H9 (cell line): ENCODE data around the gene APC. TPM values are rescaled to one million over a fixed set of nuclear protein-coding genes. Genes with fewer than 3 reads are reported as not detected.

ENCODE experiments used
- DNase-seq: peaks from one replicate; pipeline ENCODE4 v3.0.0-alpha.2; 2017
- H2AFZ ChIP-seq: one replicate; pipeline ENCODE4 v1.6.1; 2013; ENCODE audit warnings: mild to moderate bottlenecking, low read length, control low read depth, moderate library complexity
- H2AK5ac ChIP-seq: 2 replicates; pipeline ENCODE4 v1.6.1; 2013; ENCODE audit warnings: low read length, control low read depth, mixed read lengths; ENCODE audit not compliant: insufficient read length
- H2BK120ac ChIP-seq: one replicate; pipeline ENCODE4 v1.6.1; 2013; ENCODE audit warnings: low read depth, mild to moderate bottlenecking, low read length, control low read depth, inconsistent platforms; ENCODE audit not compliant: poor library complexity, severe bottlenecking
- H2BK12ac ChIP-seq: 2 replicates; pipeline ENCODE4 v1.6.1; 2013; ENCODE audit warnings: low read length, control low read depth, mixed read lengths, low read depth; ENCODE audit not compliant: insufficient read length
- H2BK15ac ChIP-seq: 2 replicates; pipeline ENCODE4 v1.6.1; 2013; ENCODE audit warnings: low read depth, low read length, control low read depth
- H2BK20ac ChIP-seq: one replicate; pipeline ENCODE4 v1.6.1; 2013; ENCODE audit warnings: low read depth, mild to moderate bottlenecking, low read length, control low read depth, inconsistent platforms; ENCODE audit not compliant: poor library complexity, severe bottlenecking
- H2BK5ac ChIP-seq: 2 replicates; pipeline ENCODE4 v1.6.1; 2013; ENCODE audit warnings: low read length, control low read depth, mixed read lengths; ENCODE audit not compliant: insufficient read length
- H3K14ac ChIP-seq: 2 replicates; pipeline ENCODE4 v1.6.1; 2013; ENCODE audit warnings: low read length, control low read depth; ENCODE audit not compliant: insufficient read depth
- H3K18ac ChIP-seq: 2 replicates; pipeline ENCODE4 v1.6.1; 2013; ENCODE audit warnings: low read depth, mild to moderate bottlenecking, mixed read lengths, low read length, control low read depth; ENCODE audit not compliant: insufficient read length
- H3K23ac ChIP-seq: 2 replicates; pipeline ENCODE4 v1.6.1; 2013; ENCODE audit warnings: low read length, control low read depth, mixed read lengths, low read depth; ENCODE audit not compliant: insufficient read length
- H3K23me2 ChIP-seq: 2 replicates; pipeline ENCODE4 v1.6.1; 2013; ENCODE audit warnings: low read depth, mild to moderate bottlenecking, mixed read lengths, low read length, control low read depth; ENCODE audit not compliant: insufficient read length, poor library complexity, severe bottlenecking
- H3K27ac ChIP-seq: 2 replicates; pipeline ENCODE4 v1.5.1; 2013; ENCODE audit warnings: low read length, control low read depth, mixed read lengths, low read depth; ENCODE audit not compliant: insufficient read length
- H3K27me3 ChIP-seq: 2 replicates; pipeline ENCODE4 v1.6.1; 2013; ENCODE audit warnings: low read length, control low read depth, inconsistent platforms; ENCODE audit not compliant: insufficient read depth
- H3K4ac ChIP-seq: 2 replicates; pipeline ENCODE4 v1.6.1; 2013; ENCODE audit warnings: low read depth, mild to moderate bottlenecking, control low read depth, inconsistent platforms, low read length, moderate library complexity
- H3K4me1 ChIP-seq: 2 replicates; pipeline ENCODE4 v1.6.1; 2013; ENCODE audit warnings: low read length, control low read depth, inconsistent platforms; ENCODE audit not compliant: insufficient read depth
- H3K4me2 ChIP-seq: 2 replicates; pipeline ENCODE4 v1.6.1; 2013; ENCODE audit warnings: low read length, control low read depth, mixed read lengths; ENCODE audit not compliant: insufficient read length, insufficient read depth
- H3K56ac ChIP-seq: 2 replicates; pipeline ENCODE4 v1.6.1; 2013; ENCODE audit warnings: low read depth, mild to moderate bottlenecking, mixed read lengths, low read length, control low read depth; ENCODE audit not compliant: insufficient read length
- H3K79me1 ChIP-seq: 2 replicates; pipeline ENCODE4 v1.6.1; 2013; ENCODE audit warnings: low read depth, mild to moderate bottlenecking, moderate library complexity, low read length, control low read depth, inconsistent platforms; ENCODE audit not compliant: insufficient read depth, poor library complexity, severe bottlenecking
- H3K79me2 ChIP-seq: 2 replicates; pipeline ENCODE4 v1.6.1; 2013; ENCODE audit warnings: low read length, control low read depth, inconsistent platforms; ENCODE audit not compliant: insufficient read depth
- H3K9ac ChIP-seq: 2 replicates; pipeline ENCODE4 v1.6.1; 2013; ENCODE audit warnings: low read length, control low read depth, mixed read lengths; ENCODE audit not compliant: insufficient read length; ENCODE audit errors: extremely low read depth
- H3K9me3 ChIP-seq: one replicate; pipeline ENCODE4 v1.6.1; 2013; ENCODE audit warnings: low read depth, low read length, inconsistent platforms; ENCODE audit not compliant: control insufficient read depth
- H3T11ph ChIP-seq: one replicate; pipeline ENCODE4 v1.6.1; 2013; ENCODE audit warnings: mild to moderate bottlenecking, low read length, control low read depth, inconsistent platforms
- H4K20me1 ChIP-seq: one replicate; pipeline ENCODE4 v1.6.1; 2013; ENCODE audit not compliant: control insufficient read depth, insufficient read length, insufficient read depth
- H4K5ac ChIP-seq: 2 replicates; pipeline ENCODE4 v1.6.1; 2013; ENCODE audit warnings: low read depth, mild to moderate bottlenecking, mixed read lengths, low read length, control low read depth; ENCODE audit not compliant: insufficient read length
- H4K8ac ChIP-seq: replicated peaks from 2 replicates; pipeline ENCODE4 v1.6.1; 2013; ENCODE audit warnings: low read length, control low read depth, mixed read lengths, low read depth; ENCODE audit not compliant: insufficient read length
- H4K91ac ChIP-seq: 2 replicates; pipeline ENCODE4 v1.6.1; 2013; ENCODE audit warnings: low read depth, mild to moderate bottlenecking, moderate library complexity, mixed read lengths, low read length, control low read depth; ENCODE audit not compliant: insufficient read length
- H3K27ac Mint-ChIP-seq, 3 experiments: 2 replicates in 2 of 3; 3 replicates in 1 of 3; pipeline ENCODE4 v1.8.0; 2020 to 2021; ENCODE audit warnings: mixed read lengths in 3 of 3, mild to moderate bottlenecking in 1 of 3, moderate library complexity in 1 of 3
- H3K27me3 Mint-ChIP-seq: 2 replicates; pipeline ENCODE4 v1.8.0; 2021; ENCODE audit warnings: low read depth, mild to moderate bottlenecking, moderate library complexity, mixed read lengths
- H3K36me3 Mint-ChIP-seq, 3 experiments: 2 replicates in 2 of 3; 3 replicates in 1 of 3; pipeline ENCODE4 v1.8.0; 2020 to 2021; ENCODE audit warnings: low read depth in 3 of 3, mixed read lengths in 3 of 3; ENCODE audit not compliant: insufficient read depth in 1 of 3
- H3K4me1 Mint-ChIP-seq, 2 experiments: 2 replicates each; pipeline ENCODE4 v1.8.0; 2020; ENCODE audit warnings: mixed read lengths in 2 of 2
- H3K4me3 Mint-ChIP-seq, 2 experiments: 2 replicates in 1 of 2; 3 replicates in 1 of 2; pipeline ENCODE4 v1.8.0; 2020 to 2021; ENCODE audit warnings: mild to moderate bottlenecking in 2 of 2, mixed read lengths in 2 of 2, moderate library complexity in 1 of 2
- H3K9me3 Mint-ChIP-seq, 2 experiments: 2 replicates in 1 of 2; 3 replicates in 1 of 2; pipeline ENCODE4 v1.8.0; 2020; ENCODE audit warnings: mild to moderate bottlenecking in 2 of 2, mixed read lengths in 2 of 2, moderate library complexity in 1 of 2
- WGBS: extraction: QIAGEN DNeasy Blood & Tissue Kit; methylation state at CpG from one replicate; pipeline ENCODE4 v1.1.7; 2013; ENCODE audit warnings: missing lambda C conversion rate, low lambda C conversion rate, mixed read lengths; ENCODE audit not compliant: insufficient read length; ENCODE audit errors: extremely low coverage; 5-methylcytosine and 5-hydroxymethylcytosine counted together
- total RNA-seq: library from RNA; stranded (reverse); gene quantifications from 2 replicates; pipeline ENCODE4 v1.2.1, GENCODE V29; 2021
- TF ChIP-seq, protein P1 (sequence below): fragments of 200-600 bp; sonication (generic); conservative IDR thresholded peaks from 3 replicates; pipeline ENCODE4 v1.8.0; 2021; ENCODE audit warnings: antibody characterized with exemption, mild to moderate bottlenecking

The APC gene
- total RNA-seq, 1 experiment from 2014 or later = 29.3 TPM

DNA sequence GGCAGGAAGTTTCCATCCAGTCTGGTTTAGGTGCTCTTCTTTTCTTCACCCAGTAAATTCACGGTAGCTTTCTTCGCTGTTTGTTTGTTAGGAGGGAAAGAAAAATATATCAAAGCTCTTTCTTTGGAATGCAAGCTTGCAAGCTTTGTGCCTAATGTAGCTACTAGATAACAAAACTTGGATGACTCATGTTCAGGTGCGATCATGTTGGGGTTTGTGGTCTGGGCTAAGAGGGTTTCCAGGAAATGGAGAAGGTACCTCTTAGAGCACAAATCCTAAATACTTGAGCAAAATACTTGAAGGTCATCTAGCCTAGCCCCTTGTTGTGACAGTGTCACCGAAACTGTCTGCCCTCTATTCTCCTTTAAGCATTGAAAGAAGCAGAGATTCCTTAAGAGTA, 141.1 kb downstream of the APC start:
- Histone ChIP-seq H3K9ac (no peak overlapping the region), H3K79me2 (no peaks in the 10 kb centered on the region), H3K9me3 (no peaks in the 10 kb centered on the region), H4K5ac (no peak overlapping the region), H3K14ac (no peak overlapping the region), H3K4ac (no peak overlapping the region), H3K27ac (no peak overlapping the region), H4K8ac (no peak overlapping the region), H3K4me1 (no peaks in the 10 kb centered on the region), H3K27me3 (no peaks in the 10 kb centered on the region), H3K23me2 (no peaks in the 10 kb centered on the region), H3K4me2 (no peak overlapping the region), H2BK120ac (no peak overlapping the region), H3K79me1 (no peaks in the 10 kb centered on the region), H2AK5ac (no peak overlapping the region), H2AFZ (no peak overlapping the region), H3K23ac (peak overlapping the region; percentile 49), H4K20me1 (no peaks in the 10 kb centered on the region), H2BK15ac (no peak overlapping the region), H3K56ac (no peak overlapping the region), H2BK20ac (no peak overlapping the region), H3T11ph (no peak overlapping the region), H4K91ac (no peak overlapping the region), H2BK12ac (no peak overlapping the region), H3K18ac (no peak overlapping the region), H2BK5ac (no peak overlapping the region)
- H3K4me3 Mint-ChIP-seq = no peak overlapping the region
- TF ChIP-seq, protein P1, sequence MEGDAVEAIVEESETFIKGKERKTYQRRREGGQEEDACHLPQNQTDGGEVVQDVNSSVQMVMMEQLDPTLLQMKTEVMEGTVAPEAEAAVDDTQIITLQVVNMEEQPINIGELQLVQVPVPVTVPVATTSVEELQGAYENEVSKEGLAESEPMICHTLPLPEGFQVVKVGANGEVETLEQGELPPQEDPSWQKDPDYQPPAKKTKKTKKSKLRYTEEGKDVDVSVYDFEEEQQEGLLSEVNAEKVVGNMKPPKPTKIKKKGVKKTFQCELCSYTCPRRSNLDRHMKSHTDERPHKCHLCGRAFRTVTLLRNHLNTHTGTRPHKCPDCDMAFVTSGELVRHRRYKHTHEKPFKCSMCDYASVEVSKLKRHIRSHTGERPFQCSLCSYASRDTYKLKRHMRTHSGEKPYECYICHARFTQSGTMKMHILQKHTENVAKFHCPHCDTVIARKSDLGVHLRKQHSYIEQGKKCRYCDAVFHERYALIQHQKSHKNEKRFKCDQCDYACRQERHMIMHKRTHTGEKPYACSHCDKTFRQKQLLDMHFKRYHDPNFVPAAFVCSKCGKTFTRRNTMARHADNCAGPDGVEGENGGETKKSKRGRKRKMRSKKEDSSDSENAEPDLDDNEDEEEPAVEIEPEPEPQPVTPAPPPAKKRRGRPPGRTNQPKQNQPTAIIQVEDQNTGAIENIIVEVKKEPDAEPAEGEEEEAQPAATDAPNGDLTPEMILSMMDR = no peak
- no CpG with 5 or more reads among the region's 4 CpGs for WGBS
- peak overlapping the region; percentile 3 to 65 (median 6); a peak in 5 of 7 replicates for H3K27ac Mint-ChIP-seq
- peaks cover 19 to 28% of the 10 kb centered on the region in 2 experiments for H3K4me1 Mint-ChIP-seq
- H3K36me3 Mint-ChIP-seq = peaks cover 0 to 39% (median 18%) of the 10 kb centered on the region in 3 experiments; a peak in 6 of 7 replicates
- H3K9me3 Mint-ChIP-seq = no peaks in the 10 kb centered on the region
- DNase-seq = no peak
- H3K27me3 Mint-ChIP-seq = no peaks in the 10 kb centered on the region
